Body of pancreas (tissue), 4 donors: ENCODE data around the gene ACVR1B.

Source experiments
- CTCF ChIP-seq, 7 experiments: fragments of 450-650 bp in 4 of 7; fragments of 200-600 bp in 3 of 7; sonication (generic) in 3 of 7; IDR thresholded peaks; one replicate each; pipeline ENCODE4 v1.5.1; 2016 to 2019; ENCODE audit warnings: antibody characterized with exemption in 7 of 7
- POLR2A ChIP-seq, 3 donors: fragments of 450-650 bp; IDR thresholded peaks; one replicate each; pipeline ENCODE4 v1.6.1; 2016; ENCODE audit warnings: antibody characterized with exemption in 3 of 3, mild to moderate bottlenecking in 2 of 3

- no peak for TF ChIP-seq CTCF (IDR thresholded peaks at IDR 0.05)
- no peak for TF ChIP-seq POLR2A (IDR thresholded peaks at IDR 0.05)
Observed at GRCh38 chr12:51924551-51925319, 26.8 kb upstream of the ACVR1B start.
